Keratinocyte (primary cell): ENCODE measurements around the gene MAP2K5.

Experiments used
- EZH2 ChIP-seq: IDR thresholded peaks from one replicate; pipeline ENCODE4 v1.6.1; 2012; ENCODE audit warnings: inconsistent platforms, mild to moderate bottlenecking, low read length, moderate library complexity
- TF ChIP-seq, protein P1 (sequence below), 3 experiments: IDR thresholded peaks in 1 of 3; conservative IDR thresholded peaks in 1 of 3; optimal IDR thresholded peaks in 1 of 3; 2 replicates in 2 of 3; 3 replicates in 1 of 3; pipeline versions ENCODE3 to v1.5.1; 2011; ENCODE audit warnings: low read length in 3 of 3, mild to moderate bottlenecking in 3 of 3, moderate library complexity in 2 of 3, control low read depth in 1 of 3, inconsistent platforms in 1 of 3; ENCODE audit not compliant: insufficient read depth in 2 of 3; ENCODE audit errors: extremely low read depth in 1 of 3

DNA sequence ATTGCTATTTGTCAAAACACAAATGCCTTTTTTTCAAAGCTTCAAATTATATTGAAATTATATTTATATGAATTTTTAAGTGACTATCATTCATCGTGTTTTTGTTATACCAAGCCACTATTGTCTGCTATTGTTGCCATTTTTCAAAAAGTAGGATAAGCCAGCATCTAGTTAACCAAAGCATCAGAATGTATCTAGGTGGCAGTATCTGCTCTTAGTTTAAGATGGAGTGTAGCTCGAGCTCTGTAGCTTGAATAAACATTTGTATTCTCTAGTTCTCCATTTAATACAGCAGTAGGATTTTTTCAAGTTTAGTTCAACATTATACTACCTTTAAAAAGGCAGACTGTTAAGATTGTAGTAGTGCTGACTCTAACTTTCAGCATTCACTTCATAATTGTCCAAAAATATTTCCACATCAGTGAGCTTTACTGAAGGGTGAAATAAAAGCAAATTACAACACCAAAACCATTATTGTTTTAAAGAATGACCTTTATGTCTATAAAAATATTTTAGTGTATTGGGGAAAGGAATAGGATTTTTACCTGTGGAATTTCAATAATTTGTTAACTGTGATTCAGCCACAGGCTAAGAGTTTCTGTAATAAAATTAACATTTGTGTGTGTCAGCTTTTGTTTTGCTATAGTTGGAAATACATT, 41.2 kb upstream of the MAP2K5 start:
- TF ChIP-seq, protein P1, sequence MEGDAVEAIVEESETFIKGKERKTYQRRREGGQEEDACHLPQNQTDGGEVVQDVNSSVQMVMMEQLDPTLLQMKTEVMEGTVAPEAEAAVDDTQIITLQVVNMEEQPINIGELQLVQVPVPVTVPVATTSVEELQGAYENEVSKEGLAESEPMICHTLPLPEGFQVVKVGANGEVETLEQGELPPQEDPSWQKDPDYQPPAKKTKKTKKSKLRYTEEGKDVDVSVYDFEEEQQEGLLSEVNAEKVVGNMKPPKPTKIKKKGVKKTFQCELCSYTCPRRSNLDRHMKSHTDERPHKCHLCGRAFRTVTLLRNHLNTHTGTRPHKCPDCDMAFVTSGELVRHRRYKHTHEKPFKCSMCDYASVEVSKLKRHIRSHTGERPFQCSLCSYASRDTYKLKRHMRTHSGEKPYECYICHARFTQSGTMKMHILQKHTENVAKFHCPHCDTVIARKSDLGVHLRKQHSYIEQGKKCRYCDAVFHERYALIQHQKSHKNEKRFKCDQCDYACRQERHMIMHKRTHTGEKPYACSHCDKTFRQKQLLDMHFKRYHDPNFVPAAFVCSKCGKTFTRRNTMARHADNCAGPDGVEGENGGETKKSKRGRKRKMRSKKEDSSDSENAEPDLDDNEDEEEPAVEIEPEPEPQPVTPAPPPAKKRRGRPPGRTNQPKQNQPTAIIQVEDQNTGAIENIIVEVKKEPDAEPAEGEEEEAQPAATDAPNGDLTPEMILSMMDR (optimal IDR thresholded peaks at IDR 0.05 in 1 of 3, IDR thresholded peaks at IDR 0.05 in 1 of 3, conservative IDR thresholded peaks at IDR 0.05 in 1 of 3; ENCODE audit: extremely low read depth in 1 of 3, insufficient read depth in 2 of 3, low read length in 3 of 3): no peak
- no peak for TF ChIP-seq EZH2
